Suprapubic skin (tissue), 4 donors: Measurements from ENCODE around the gene ENDOU. TPM values are rescaled to one million over a fixed set of nuclear protein-coding genes. Genes with fewer than 3 reads are reported as not detected.

Experiments used
- DNase-seq, 2 donors: peaks; one replicate each; pipeline ENCODE4 v3.0.0-alpha.2; 2019; ENCODE audit warnings: low spot score in 2 of 2
- H3K27ac ChIP-seq: fragments of 200-600 bp; sonication (generic); one replicate; pipeline ENCODE4 v1.5.1; 2019
- H3K27me3 ChIP-seq: fragments of 200-600 bp; sonication (generic); one replicate; pipeline ENCODE4 v1.5.1; 2019
- H3K36me3 ChIP-seq: fragments of 200-600 bp; sonication (generic); one replicate; pipeline ENCODE4 v1.5.1; 2019
- H3K4me1 ChIP-seq: fragments of 200-600 bp; sonication (generic); one replicate; pipeline ENCODE4 v1.5.1; 2019
- H3K4me3 ChIP-seq: fragments of 200-600 bp; sonication (generic); one replicate; pipeline ENCODE4 v1.5.1; 2019; ENCODE audit warnings: mild to moderate bottlenecking
- H3K9me3 ChIP-seq: fragments of 200-600 bp; sonication (generic); one replicate; pipeline ENCODE4 v1.5.1; 2019
- EP300 ChIP-seq: sonication (generic); formaldehyde crosslinking; IDR thresholded peaks from one replicate; pipeline ENCODE4 v1.6.1; 2017; ENCODE audit warnings: antibody characterized with exemption
- POLR2A ChIP-seq, 2 donors: fragments of 450-650 bp; IDR thresholded peaks; one replicate each; pipeline ENCODE4 v1.6.1; 2017; ENCODE audit warnings: antibody characterized with exemption in 2 of 2, mild to moderate bottlenecking in 2 of 2, moderate library complexity in 2 of 2
- POLR2AphosphoS5 ChIP-seq, 3 donors: sonication (generic); formaldehyde crosslinking; IDR thresholded peaks; one replicate each; pipeline ENCODE4 v1.6.1; 2017; ENCODE audit warnings: antibody characterized with exemption in 3 of 3
- WGBS: methylation state at CpG from one replicate; pipeline ENCODE4 v1.1.5; 2018; 5-methylcytosine and 5-hydroxymethylcytosine counted together
- total RNA-seq, 4 donors: library from RNA; depleted of rRNA; stranded (reverse); fragments of >200 nt; gene quantifications; one replicate each; pipeline ENCODE4 v1.1.0, GENCODE V29; 2016
- TF ChIP-seq, protein P1 (sequence below), 2 donors: fragments of 200-600 bp in 1 of 2; fragments of 450-650 bp in 1 of 2; sonication (generic) in 1 of 2; IDR thresholded peaks; one replicate each; pipeline ENCODE4 v1.5.1; 2016 to 2019; ENCODE audit warnings: antibody characterized with exemption in 2 of 2, mild to moderate bottlenecking in 1 of 2, moderate library complexity in 1 of 2

The ENDOU gene
- total RNA-seq, 4 donors from 2014 or later = 3.5 to 36.1 (median 20.8) TPM

DNA sequence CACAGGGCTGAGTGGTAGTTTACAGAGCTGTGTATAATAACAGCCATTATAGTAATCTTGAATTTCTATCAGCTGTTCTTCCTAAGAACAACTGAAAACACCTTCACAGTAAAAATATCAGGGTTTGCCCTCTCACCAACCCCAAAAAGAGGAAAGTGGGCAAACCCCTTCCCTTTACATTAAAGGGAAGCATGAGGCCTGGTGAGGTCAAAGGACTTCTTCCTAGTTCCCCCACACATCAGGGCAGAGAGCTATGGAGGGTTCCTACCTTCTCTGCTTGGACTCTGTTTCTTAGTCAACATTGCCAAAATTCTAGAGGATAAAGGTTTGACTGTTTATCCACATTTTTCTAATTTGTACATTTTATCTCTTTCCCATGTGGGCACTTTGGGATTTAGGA, 15.0 kb downstream of the ENDOU start:
- H3K4me1 ChIP-seq = peaks cover 22% of the 10 kb centered on the region
- TF ChIP-seq EP300 (no peak), POLR2A (IDR thresholded peaks at IDR 0.05) (no peak), POLR2AphosphoS5 (IDR thresholded peaks at IDR 0.05) (no peak)
- TF ChIP-seq, protein P1, sequence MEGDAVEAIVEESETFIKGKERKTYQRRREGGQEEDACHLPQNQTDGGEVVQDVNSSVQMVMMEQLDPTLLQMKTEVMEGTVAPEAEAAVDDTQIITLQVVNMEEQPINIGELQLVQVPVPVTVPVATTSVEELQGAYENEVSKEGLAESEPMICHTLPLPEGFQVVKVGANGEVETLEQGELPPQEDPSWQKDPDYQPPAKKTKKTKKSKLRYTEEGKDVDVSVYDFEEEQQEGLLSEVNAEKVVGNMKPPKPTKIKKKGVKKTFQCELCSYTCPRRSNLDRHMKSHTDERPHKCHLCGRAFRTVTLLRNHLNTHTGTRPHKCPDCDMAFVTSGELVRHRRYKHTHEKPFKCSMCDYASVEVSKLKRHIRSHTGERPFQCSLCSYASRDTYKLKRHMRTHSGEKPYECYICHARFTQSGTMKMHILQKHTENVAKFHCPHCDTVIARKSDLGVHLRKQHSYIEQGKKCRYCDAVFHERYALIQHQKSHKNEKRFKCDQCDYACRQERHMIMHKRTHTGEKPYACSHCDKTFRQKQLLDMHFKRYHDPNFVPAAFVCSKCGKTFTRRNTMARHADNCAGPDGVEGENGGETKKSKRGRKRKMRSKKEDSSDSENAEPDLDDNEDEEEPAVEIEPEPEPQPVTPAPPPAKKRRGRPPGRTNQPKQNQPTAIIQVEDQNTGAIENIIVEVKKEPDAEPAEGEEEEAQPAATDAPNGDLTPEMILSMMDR (IDR thresholded peaks at IDR 0.05) = no peak
- no peak for DNase-seq
- H3K9me3 ChIP-seq = no peaks in the 10 kb centered on the region
- H3K27ac ChIP-seq = no peak overlapping the region
- no peak overlapping the region for H3K4me3 ChIP-seq
- no peaks in the 10 kb centered on the region for H3K27me3 ChIP-seq
- H3K36me3 ChIP-seq = peaks cover 4% of the 10 kb centered on the region

DNA sequence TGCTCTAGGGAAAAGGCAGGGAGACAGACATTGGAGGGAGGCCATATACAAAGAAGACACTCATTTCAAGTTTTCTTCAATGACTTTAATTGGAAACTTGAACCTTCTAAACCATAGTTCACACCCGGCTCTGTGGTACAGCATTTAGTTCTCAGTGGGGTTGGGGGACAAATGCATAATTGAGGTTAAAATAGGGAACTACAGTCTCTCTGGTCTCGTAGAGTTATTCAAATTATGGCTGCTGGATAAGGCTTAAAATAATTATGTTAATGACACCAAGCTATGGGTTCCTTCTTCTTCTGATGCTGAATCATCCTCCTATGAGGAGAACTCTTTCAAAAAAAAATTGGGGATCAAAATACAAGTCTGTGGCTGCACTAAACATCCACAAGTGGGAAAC, 15.6 kb downstream of the ENDOU start:
- 91% methylated on average over 2 of the region's 2 CpGs for WGBS
- TF ChIP-seq, protein P1 (IDR thresholded peaks at IDR 0.05) = no peak
- TF ChIP-seq POLR2A (IDR thresholded peaks at IDR 0.05) (no peak), POLR2AphosphoS5 (IDR thresholded peaks at IDR 0.05) (no peak)

DNA sequence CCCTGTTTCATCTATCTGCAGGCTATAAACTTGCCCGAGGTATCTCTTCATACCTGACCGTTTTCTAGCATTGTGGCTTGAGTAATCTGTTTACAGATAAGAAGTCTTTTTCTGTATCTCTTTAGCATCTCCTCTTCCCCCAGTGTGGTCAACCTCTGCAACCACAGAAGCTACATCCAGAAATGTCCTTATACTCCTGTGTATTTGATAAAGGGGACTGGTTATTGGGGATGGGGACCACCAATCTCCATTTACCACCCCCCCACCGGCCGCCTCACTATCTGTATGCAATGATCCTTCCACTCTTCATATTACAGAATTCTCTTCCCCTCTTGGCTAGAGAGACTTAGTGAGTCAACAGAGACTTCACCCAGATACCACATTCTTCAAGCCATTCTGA, 16.1 kb downstream of the ENDOU start:
- Histone ChIP-seq H3K36me3 (peaks cover 4% of the 10 kb centered on the region), H3K9me3 (no peaks in the 10 kb centered on the region), H3K4me1 (peaks cover 23% of the 10 kb centered on the region), H3K27me3 (no peaks in the 10 kb centered on the region), H3K27ac (no peak overlapping the region), H3K4me3 (no peak overlapping the region)
- TF ChIP-seq POLR2A (IDR thresholded peaks at IDR 0.05) = no peak
- DNase-seq = no peak
- WGBS = 88% methylated on average over 4 of the region's 4 CpGs

More for the DNA sequence above, 15.6 kb downstream of the ENDOU start:
- Histone ChIP-seq H3K4me1 (peaks cover 22% of the 10 kb centered on the region), H3K27me3 (no peaks in the 10 kb centered on the region), H3K4me3 (no peak overlapping the region), H3K27ac (no peak overlapping the region), H3K36me3 (peaks cover 4% of the 10 kb centered on the region), H3K9me3 (no peaks in the 10 kb centered on the region)
- DNase-seq = no peak

DNA sequence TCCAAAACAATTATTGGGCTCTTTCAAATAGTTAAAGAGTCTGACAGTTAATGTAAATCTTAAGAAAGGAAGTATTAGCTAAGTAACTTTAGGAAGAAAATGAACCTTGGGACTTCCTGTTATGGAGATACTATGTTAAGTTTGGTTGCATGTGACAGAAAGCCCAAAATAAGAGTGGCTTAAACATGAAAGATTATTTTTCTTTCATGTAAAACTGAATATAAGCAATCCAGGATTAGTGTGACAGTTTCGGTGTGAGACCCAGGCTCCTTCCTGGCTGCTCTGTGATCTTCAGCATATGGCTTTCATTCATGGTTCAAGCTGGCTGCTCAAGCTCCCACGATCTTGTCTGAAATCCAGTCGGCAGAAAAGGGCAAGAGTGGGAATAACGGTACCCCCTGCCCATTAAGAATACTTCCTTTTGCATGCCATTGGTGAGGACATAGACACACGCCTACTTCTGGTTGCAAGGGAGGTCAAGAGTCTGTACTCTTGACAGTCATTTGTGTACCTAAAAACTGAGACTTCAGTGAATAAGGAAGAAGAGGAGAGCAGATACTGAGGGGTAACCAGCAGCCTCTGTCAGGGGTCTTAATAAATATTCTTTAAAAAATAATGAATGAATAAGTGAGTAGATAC, 17.3 kb downstream of the ENDOU start:
- H3K4me1 ChIP-seq = peaks cover 25% of the 10 kb centered on the region

DNA sequence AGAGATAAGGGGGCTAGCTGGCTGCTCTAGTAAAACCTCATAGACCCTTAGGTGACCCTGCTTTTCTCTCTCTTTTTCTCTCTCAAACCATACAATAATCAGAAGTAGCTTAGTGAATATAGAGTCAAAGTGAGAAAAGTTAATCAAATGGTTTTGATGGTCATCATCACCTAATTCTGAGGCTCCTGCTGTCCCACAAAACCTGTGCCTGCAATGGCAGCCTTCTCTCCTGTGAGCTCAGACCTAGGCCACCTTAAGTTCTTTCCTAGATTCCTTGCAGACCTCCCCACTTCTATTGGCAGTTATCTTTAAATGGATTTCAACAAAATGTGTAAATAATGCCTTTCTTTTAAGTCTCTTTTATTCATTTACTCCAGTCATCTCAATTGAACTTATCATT, 17.9 kb downstream of the ENDOU start:
- Histone ChIP-seq H3K4me3 (no peak overlapping the region), H3K4me1 (peaks cover 25% of the 10 kb centered on the region), H3K27ac (no peak overlapping the region), H3K27me3 (no peaks in the 10 kb centered on the region), H3K9me3 (no peaks in the 10 kb centered on the region), H3K36me3 (peaks cover 4% of the 10 kb centered on the region)
- DNase-seq = no peak
- TF ChIP-seq EP300 = no peak
- TF ChIP-seq POLR2AphosphoS5 (IDR thresholded peaks at IDR 0.05) = no peak
- TF ChIP-seq, protein P1 (IDR thresholded peaks at IDR 0.05) = no peak
- no peak for TF ChIP-seq POLR2A (IDR thresholded peaks at IDR 0.05)

More for the DNA sequence above, 17.3 kb downstream of the ENDOU start:
- no peak overlapping the region for H3K27ac ChIP-seq
- H3K9me3 ChIP-seq = no peaks in the 10 kb centered on the region
- H3K27me3 ChIP-seq = no peaks in the 10 kb centered on the region
- H3K4me3 ChIP-seq = no peak overlapping the region
- TF ChIP-seq POLR2A (IDR thresholded peaks at IDR 0.05) (no peak), EP300 (no peak), POLR2AphosphoS5 (IDR thresholded peaks at IDR 0.05) (no peak)
- TF ChIP-seq, protein P1 (IDR thresholded peaks at IDR 0.05) = no peak
- WGBS = 59% methylated on average over 5 of the region's 5 CpGs
- peaks cover 4% of the 10 kb centered on the region for H3K36me3 ChIP-seq
- no peak for DNase-seq
